HEK293 (cell line): ENCODE data around the gene CLTCL1.

Experiments used
- CTCF ChIA-PET: fragments of 350-600 bp; formaldehyde crosslinking; extraction: SDS; loops from one replicate; lab custom pipeline; 2021; ENCODE audit warnings: antibody characterized with exemption; lab: Yijun Ruan, JAX
- POLR2A ChIA-PET: fragments of 300-600 bp; formaldehyde crosslinking; extraction: SDS; loops from one replicate; lab custom pipeline; 2020; ENCODE audit warnings: antibody characterized with exemption, inconsistent platforms; lab: Yijun Ruan, JAX
- H3K27ac ChIP-seq: fragments of 200-500 bp; sonication (Bioruptor generic); 2 replicates; pipeline ENCODE4 v1.5.1; 2014; ENCODE audit warnings: low read depth, low read length, control low read depth, inconsistent platforms; ENCODE audit errors: extremely low read depth
- H3K36me3 ChIP-seq, 2 experiments: fragments of 200-500 bp in 1 of 2; sonication (Bioruptor generic) in 1 of 2; 1 replicate in 1 of 2; 2 replicates in 1 of 2; pipeline ENCODE4 v1.5.1; 2014 to 2017; ENCODE audit warnings: inconsistent platforms in 2 of 2, low read length in 2 of 2; ENCODE audit not compliant: control insufficient read depth in 2 of 2, insufficient read depth in 1 of 2
- H3K4me1 ChIP-seq: fragments of 200-500 bp; sonication (Bioruptor generic); 2 replicates; pipeline ENCODE4 v1.5.1; 2014; ENCODE audit warnings: mild to moderate bottlenecking, low read length, inconsistent platforms; ENCODE audit not compliant: control insufficient read depth, insufficient read depth
- H3K4me3 ChIP-seq: 2 replicates; pipeline ENCODE4 v1.5.1; 2011; ENCODE audit warnings: low read depth, mild to moderate bottlenecking, control low read depth, low read length, moderate library complexity
- H3K9me3 ChIP-seq: fragments of 200-500 bp; sonication (Bioruptor generic); 2 replicates; pipeline ENCODE4 v1.5.1; 2014; ENCODE audit warnings: low read depth, low read length, inconsistent platforms; ENCODE audit not compliant: control insufficient read depth, insufficient read depth
- GFI1B ChIP-seq: fragments of 450-650 bp; formaldehyde crosslinking; IDR thresholded peaks from 2 replicates; pipeline ENCODE4 v1.5.1; 2016; ENCODE audit warnings: missing biosample characterization, missing genetic modification characterization
- SCRT2 ChIP-seq: fragments of 450-650 bp; formaldehyde crosslinking; IDR thresholded peaks from 2 replicates; pipeline ENCODE4 v1.5.1; 2016; ENCODE audit warnings: missing biosample characterization, missing genetic modification characterization
- SP2 ChIP-seq: fragments of 450-650 bp; formaldehyde crosslinking; IDR thresholded peaks from 2 replicates; pipeline ENCODE4 v1.5.1; 2016; ENCODE audit warnings: missing biosample characterization, missing genetic modification characterization
- ZBTB48 ChIP-seq: fragments of 450-650 bp; formaldehyde crosslinking; IDR thresholded peaks from 2 replicates; pipeline ENCODE4 v1.5.1; 2016; ENCODE audit warnings: missing biosample characterization, missing genetic modification characterization
- ZNF169 ChIP-seq: fragments of 450-650 bp; formaldehyde crosslinking; IDR thresholded peaks from 2 replicates; pipeline ENCODE4 v1.5.1; 2016; ENCODE audit warnings: missing biosample characterization, missing genetic modification characterization
- ZNF561 ChIP-seq: fragments of 450-650 bp; IDR thresholded peaks from 2 replicates; pipeline ENCODE4 v1.5.1; 2018; ENCODE audit warnings: missing biosample characterization, missing genetic modification characterization, borderline replicate concordance
- ZNF585B ChIP-seq: fragments of 450-650 bp; formaldehyde crosslinking; IDR thresholded peaks from 2 replicates; pipeline ENCODE4 v1.5.1; 2016; ENCODE audit warnings: missing biosample characterization, missing genetic modification characterization
- ZNF658 ChIP-seq: fragments of 450-650 bp; formaldehyde crosslinking; IDR thresholded peaks from 2 replicates; pipeline ENCODE4; 2016; ENCODE audit warnings: missing biosample characterization, missing genetic modification characterization
- ZNF677 ChIP-seq: fragments of 450-650 bp; IDR thresholded peaks from 2 replicates; pipeline ENCODE4 v1.5.0; 2018; ENCODE audit warnings: missing biosample characterization, mild to moderate bottlenecking, missing genetic modification characterization, moderate library complexity
- ZNF792 ChIP-seq: fragments of 450-650 bp; formaldehyde crosslinking; IDR thresholded peaks from 2 replicates; pipeline ENCODE4 v1.5.1; 2016; ENCODE audit warnings: missing biosample characterization, missing genetic modification characterization
- TF ChIP-seq, protein P1 (sequence below): fragments of 450-650 bp; formaldehyde crosslinking; IDR thresholded peaks from 2 replicates; pipeline ENCODE4 v1.5.1; 2016; ENCODE audit warnings: missing biosample characterization, missing genetic modification characterization
- TF ChIP-seq, protein P2 (sequence below): fragments of 450-650 bp; formaldehyde crosslinking; IDR thresholded peaks from 2 replicates; pipeline ENCODE4 v1.5.1; 2016; ENCODE audit warnings: missing biosample characterization, missing genetic modification characterization

The CLTCL1 gene

DNA sequence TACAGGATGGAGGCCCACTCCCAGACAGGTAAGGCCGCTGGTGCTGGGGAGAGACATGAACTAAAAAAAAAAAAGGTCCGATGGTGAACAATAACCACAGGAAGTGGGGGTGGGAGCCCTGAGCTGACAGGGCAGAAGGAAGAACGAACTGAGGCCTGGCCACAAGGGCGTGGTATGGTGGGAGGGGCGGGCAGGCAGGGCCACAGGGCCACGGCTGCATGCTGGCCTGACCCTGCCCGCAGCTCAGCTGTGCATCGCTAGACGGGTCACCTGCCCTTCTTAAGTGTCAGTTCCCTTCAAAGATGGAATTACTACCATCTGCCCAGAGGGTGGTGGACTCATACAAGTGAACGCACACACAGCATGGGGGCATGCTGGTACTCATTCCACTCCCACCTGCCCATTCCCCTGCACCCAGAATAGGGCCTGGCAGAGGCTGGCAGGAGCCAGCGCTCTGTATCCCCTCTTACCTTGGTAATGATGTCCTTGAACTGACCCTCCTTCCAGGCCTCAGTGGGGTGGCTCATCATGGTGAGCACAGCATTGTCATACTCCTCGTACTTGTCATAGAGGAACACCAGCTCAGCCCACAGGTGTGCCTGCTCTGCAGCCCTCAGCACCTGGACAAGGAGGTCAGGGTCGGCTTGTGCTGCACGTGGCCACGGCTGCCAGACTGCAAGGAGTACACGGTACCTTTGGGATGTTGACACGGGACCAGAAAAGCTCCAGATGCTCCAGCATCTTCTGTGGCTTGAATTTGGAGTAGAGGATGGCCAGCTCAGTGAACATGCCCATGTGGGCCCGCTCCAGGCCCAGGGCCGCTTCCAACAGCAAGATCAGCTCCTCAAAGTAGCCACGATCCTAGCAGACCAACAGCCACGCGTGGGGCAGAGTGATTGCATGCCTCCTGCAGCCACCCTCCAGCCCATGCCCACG, 95.5 kb downstream of the CLTCL1 start:
- H3K27ac ChIP-seq: no peak overlapping the region
- POLR2A ChIA-PET: interaction anchor here (1.5 kb wide), 1 partner anchor 17 kb away, joined by 3 read pairs; no protein-coding TSS in a partner anchor
- no peaks in the 10 kb centered on the region for H3K9me3 ChIP-seq
- H3K4me3 ChIP-seq: no peak overlapping the region
- H3K4me1 ChIP-seq: no peaks in the 10 kb centered on the region
- TF ChIP-seq, protein P1, sequence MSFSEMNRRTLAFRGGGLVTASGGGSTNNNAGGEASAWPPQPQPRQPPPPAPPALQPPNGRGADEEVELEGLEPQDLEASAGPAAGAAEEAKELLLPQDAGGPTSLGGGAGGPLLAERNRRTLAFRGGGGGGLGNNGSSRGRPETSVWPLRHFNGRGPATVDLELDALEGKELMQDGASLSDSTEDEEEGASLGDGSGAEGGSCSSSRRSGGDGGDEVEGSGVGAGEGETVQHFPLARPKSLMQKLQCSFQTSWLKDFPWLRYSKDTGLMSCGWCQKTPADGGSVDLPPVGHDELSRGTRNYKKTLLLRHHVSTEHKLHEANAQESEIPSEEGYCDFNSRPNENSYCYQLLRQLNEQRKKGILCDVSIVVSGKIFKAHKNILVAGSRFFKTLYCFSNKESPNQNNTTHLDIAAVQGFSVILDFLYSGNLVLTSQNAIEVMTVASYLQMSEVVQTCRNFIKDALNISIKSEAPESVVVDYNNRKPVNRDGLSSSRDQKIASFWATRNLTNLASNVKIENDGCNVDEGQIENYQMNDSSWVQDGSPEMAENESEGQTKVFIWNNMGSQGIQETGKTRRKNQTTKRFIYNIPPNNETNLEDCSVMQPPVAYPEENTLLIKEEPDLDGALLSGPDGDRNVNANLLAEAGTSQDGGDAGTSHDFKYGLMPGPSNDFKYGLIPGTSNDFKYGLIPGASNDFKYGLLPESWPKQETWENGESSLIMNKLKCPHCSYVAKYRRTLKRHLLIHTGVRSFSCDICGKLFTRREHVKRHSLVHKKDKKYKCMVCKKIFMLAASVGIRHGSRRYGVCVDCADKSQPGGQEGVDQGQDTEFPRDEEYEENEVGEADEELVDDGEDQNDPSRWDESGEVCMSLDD (tag by site-specific recombination): no peak
- no peak for TF ChIP-seq ZBTB48 (tag by site-specific recombination)
- TF ChIP-seq SCRT2: no peak
- no peak for TF ChIP-seq ZNF585B (tag by site-specific recombination)
- TF ChIP-seq, protein P2, sequence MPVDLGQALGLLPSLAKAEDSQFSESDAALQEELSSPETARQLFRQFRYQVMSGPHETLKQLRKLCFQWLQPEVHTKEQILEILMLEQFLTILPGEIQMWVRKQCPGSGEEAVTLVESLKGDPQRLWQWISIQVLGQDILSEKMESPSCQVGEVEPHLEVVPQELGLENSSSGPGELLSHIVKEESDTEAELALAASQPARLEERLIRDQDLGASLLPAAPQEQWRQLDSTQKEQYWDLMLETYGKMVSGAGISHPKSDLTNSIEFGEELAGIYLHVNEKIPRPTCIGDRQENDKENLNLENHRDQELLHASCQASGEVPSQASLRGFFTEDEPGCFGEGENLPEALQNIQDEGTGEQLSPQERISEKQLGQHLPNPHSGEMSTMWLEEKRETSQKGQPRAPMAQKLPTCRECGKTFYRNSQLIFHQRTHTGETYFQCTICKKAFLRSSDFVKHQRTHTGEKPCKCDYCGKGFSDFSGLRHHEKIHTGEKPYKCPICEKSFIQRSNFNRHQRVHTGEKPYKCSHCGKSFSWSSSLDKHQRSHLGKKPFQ (tag by site-specific recombination): no peak
- TF ChIP-seq, all 188 proteins: peak for 0
- H3K36me3 ChIP-seq: peaks cover 0 to 50% of the 10 kb centered on the region in 2 experiments; a peak in 1 of 3 replicates
- CTCF ChIA-PET: interaction anchor here (1.1 kb wide), 1 partner anchor 17 kb away, joined by 3 read pairs; the partner anchor contains the start of gene SLC25A1

DNA sequence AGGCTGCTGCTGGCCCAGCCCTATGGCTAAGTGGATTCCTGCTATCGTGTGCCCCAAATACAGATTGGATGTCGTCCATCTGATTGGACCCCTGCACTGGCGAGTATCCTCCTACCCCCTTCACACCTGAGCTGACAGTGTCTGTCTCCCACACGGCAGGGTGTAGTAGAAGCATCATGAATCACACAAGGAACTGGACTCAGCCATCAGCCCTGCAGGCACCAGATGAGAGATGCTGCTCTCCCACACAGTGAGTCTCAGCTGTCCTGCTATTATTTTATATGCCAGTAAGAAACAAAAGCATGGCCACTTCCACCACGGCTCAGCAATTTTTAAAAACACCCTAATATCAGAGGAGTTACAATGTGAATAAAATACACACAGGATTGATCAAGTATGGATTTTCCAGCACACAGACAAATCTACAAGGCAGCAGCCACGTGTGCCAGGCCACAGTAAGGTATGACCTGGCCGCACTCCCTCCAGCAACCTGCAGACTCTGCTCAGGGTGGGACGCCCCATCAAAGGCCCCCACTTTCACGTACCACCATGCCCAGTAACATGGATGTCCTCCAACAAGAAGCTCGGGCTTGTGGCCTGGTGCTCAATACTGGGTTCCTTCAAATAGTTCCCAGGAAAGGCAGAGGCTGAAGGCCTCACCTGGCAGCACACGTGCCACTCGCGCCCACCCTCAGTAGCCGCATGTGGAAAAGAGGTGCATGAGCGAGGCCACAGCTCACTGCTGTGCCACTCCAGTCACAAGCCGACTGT, 96.6 kb downstream of the CLTCL1 start:
- CTCF ChIA-PET: interaction anchor here (0.6 to 1.0 kb wide), 3 partner anchors 37 to 375 kb away, joined by 3 read pairs; no protein-coding TSS in a partner anchor
- TF ChIP-seq ZNF677: no peak
- no peak for TF ChIP-seq ZNF658 (tag by site-specific recombination)
- no peak for TF ChIP-seq SP2 (tag by site-specific recombination)
- TF ChIP-seq ZNF561 (tag by site-specific recombination): no peak
- no peak for TF ChIP-seq ZNF792 (tag by site-specific recombination)
- TF ChIP-seq GFI1B: no peak
- no peak overlapping the region for H3K27ac ChIP-seq
- POLR2A ChIA-PET: interaction anchor here (1.1 kb wide), 1 partner anchor 16 kb away, joined by 3 read pairs; the partner anchor contains the start of gene SLC25A1
- H3K36me3 ChIP-seq: peaks cover 0 to 49% of the 10 kb centered on the region in 2 experiments; a peak in 2 of 3 replicates
- no peaks in the 10 kb centered on the region for H3K9me3 ChIP-seq
- H3K4me1 ChIP-seq: no peaks in the 10 kb centered on the region
- H3K4me3 ChIP-seq: no peak overlapping the region

DNA sequence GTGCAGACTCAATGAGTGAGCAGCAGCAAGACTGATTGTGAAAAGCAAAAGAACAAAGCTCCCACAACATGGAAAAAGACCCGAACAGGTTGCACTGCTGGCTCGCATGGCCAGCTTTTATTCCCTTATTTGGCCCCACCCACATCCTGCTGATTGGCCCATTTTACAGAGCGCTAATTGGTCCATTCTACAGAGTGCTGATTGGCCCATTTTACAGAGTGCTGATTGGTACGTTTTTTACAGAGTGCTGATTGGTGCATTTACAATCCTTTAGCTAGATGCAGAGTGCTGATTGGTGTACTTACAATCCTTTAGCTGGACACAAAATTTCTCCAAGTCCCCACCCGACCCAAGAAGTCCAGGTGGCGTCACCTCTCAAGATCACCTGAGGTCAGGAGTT, 97.6 kb downstream of the CLTCL1 start:
- no peak overlapping the region for H3K27ac ChIP-seq
- TF ChIP-seq ZNF169 (tag by site-specific recombination): no peak
- H3K4me1 ChIP-seq: no peaks in the 10 kb centered on the region
- H3K36me3 ChIP-seq: peaks cover 0 to 40% of the 10 kb centered on the region in 2 experiments; a peak in 2 of 3 replicates
- CTCF ChIA-PET: interaction anchor here (0.6 kb wide), 2 partner anchors 257 to 530 kb away, joined by 3 to 4 read pairs; partner anchors contain the start of gene GP1BB
- POLR2A ChIA-PET: no interaction called here
- H3K9me3 ChIP-seq: no peaks in the 10 kb centered on the region
- no peak overlapping the region for H3K4me3 ChIP-seq
